ENCODE measurements around the gene C8B. TPM values are rescaled to one million over a fixed set of nuclear protein-coding genes. Genes with fewer than 3 reads are reported as not detected.

Gene C8B
- total and polyA plus RNA-seq, 2 of the 13 experiments (the other 11 are each of a cell fraction or from before 2014, with no cell fraction given) = 8.4 to 11.3 TPM

- H3K27me3 ChIP-seq (ENCODE audit: control insufficient read depth in 1 of 2, insufficient read depth in 2 of 2, low read length in 2 of 2) = no peaks in the 10 kb centered on the region
- H3K36me3 ChIP-seq (replicated peaks in 1 of 2; ENCODE audit: control insufficient read depth in 1 of 2, insufficient read depth in 2 of 2, low read length in 2 of 2) = no peaks in the 10 kb centered on the region
- no peaks in the 10 kb centered on the region for H3K79me2 ChIP-seq (ENCODE audit: insufficient read depth, low read length)
- CTCF ChIA-PET (ENCODE audit: low intra/inter-chr PET ratio, low total read pairs) = no interaction called here
- H3K9me3 ChIP-seq (ENCODE audit: low read length) = no peaks in the 10 kb centered on the region
- no peak for DNase-seq (ENCODE audit: low spot score)
- in situ Hi-C loops (cut with HindIII; ENCODE audit: extremely low pct_ligation_motif_present, low pct_unique_long_range_greater_than_20kb) = loop anchor here (5.0 kb wide), 1 partner anchor 132 kb away; no protein-coding TSS in a partner anchor
- H3K4me2 ChIP-seq (ENCODE audit: low read depth, low read length) = peak overlapping the region; percentile 67
- WGBS (ENCODE audit: low lambda C conversion rate) = 92% methylated on average over 9 of the region's 9 CpGs
- no peak for FAIRE-seq
- H4K20me1 ChIP-seq (ENCODE audit: insufficient read depth, low read length) = no peaks in the 10 kb centered on the region
- BruUV-seq (replicated peaks) = TSS peak; percentile 74
- H2AFZ ChIP-seq (ENCODE audit: low read length) = no peak overlapping the region
- no peak for ATAC-seq
- H3K9ac ChIP-seq (ENCODE audit: insufficient read depth, low read depth, low read length) = no peak overlapping the region
- TF ChIP-seq HNF1B (CRISPR knock-in tag; IDR thresholded peaks at IDR 0.05) (no peak), HOXA9 (CRISPR knock-in tag; IDR thresholded peaks at IDR 0.05; ENCODE audit: borderline replicate concordance) (no peak), ZNF382 (CRISPR knock-in tag; IDR thresholded peaks at IDR 0.05; ENCODE audit: borderline replicate concordance) (no peak), MLLT10 (CRISPR knock-in tag; IDR thresholded peaks at IDR 0.05) (no peak), REPIN1 (CRISPR knock-in tag; IDR thresholded peaks at IDR 0.05; ENCODE audit: borderline replicate concordance, low read depth) (no peak), MAFK (conservative IDR thresholded peaks at IDR 0.05 in 1 of 2, IDR thresholded peaks at IDR 0.05 in 1 of 2; ENCODE audit: low read length in 2 of 2) (no peak), E2F2 (CRISPR knock-in tag; IDR thresholded peaks at IDR 0.05; ENCODE audit: borderline replicate concordance) (no peak), DBP (CRISPR knock-in tag; IDR thresholded peaks at IDR 0.05; ENCODE audit: not compliant biosample characterization) (no peak)
- POLR2A ChIA-PET = interaction anchor here (0.6 to 4.3 kb wide), 7 partner anchors 42 to 144 kb away, joined by 3 to 50 read pairs (median 6); partner anchors contain the start of gene C8A
- no peak overlapping the region for H3K4me3 ChIP-seq (replicated peaks in 1 of 3; ENCODE audit: insufficient read depth in 1 of 3, low read depth in 2 of 3, low read length in 3 of 3)
- intact Hi-C loops (cut with micrococcal nuclease; ENCODE audit: unreplicated experiment) = loop anchor here (10.0 kb wide), 1 partner anchor 100 kb away; no protein-coding TSS in a partner anchor
- H3K27ac ChIP-seq (ENCODE audit: extremely low read length, insufficient read depth, low read length) = peak overlapping the region; percentile 5
- peaks cover 66% of the 10 kb centered on the region for H3K4me1 ChIP-seq (ENCODE audit: insufficient read depth, low read length)
These were observed 1.3 kb downstream of the C8B start for GRCh38 chr1:56964349-56965017.

Measured in HepG2 (cell line).